ENCODE data around the gene ADM2.

DNA sequence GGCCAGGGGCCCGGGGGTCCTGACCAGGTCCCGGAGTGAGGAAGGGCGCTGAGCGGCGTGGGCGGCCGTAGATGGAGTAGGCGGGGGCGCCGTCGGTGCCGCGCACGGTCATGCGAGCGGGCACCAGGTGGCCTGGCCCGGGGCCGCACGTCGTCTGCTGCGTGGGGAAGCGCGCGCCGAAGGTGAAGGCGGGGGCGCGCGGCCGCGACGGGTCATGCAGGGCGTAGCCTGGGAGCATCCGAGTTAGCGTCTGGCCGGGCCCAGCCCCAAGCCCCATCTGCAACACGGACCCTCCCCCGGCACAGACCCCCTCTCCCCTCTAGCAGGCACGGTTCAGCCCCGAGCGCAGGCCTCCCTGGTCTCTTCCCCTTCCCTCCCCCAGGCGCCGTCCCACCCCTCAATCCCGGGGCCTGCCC is 50.2 kb downstream of the ADM2 start:
- TF ChIP-seq, protein P1, sequence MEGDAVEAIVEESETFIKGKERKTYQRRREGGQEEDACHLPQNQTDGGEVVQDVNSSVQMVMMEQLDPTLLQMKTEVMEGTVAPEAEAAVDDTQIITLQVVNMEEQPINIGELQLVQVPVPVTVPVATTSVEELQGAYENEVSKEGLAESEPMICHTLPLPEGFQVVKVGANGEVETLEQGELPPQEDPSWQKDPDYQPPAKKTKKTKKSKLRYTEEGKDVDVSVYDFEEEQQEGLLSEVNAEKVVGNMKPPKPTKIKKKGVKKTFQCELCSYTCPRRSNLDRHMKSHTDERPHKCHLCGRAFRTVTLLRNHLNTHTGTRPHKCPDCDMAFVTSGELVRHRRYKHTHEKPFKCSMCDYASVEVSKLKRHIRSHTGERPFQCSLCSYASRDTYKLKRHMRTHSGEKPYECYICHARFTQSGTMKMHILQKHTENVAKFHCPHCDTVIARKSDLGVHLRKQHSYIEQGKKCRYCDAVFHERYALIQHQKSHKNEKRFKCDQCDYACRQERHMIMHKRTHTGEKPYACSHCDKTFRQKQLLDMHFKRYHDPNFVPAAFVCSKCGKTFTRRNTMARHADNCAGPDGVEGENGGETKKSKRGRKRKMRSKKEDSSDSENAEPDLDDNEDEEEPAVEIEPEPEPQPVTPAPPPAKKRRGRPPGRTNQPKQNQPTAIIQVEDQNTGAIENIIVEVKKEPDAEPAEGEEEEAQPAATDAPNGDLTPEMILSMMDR (IDR thresholded peaks at IDR 0.05), result no peak
- TF ChIP-seq EZH2phosphoT487 (IDR thresholded peaks at IDR 0.05; ENCODE audit: borderline replicate concordance, low read depth), result no peak
- TF ChIP-seq, protein P2, sequence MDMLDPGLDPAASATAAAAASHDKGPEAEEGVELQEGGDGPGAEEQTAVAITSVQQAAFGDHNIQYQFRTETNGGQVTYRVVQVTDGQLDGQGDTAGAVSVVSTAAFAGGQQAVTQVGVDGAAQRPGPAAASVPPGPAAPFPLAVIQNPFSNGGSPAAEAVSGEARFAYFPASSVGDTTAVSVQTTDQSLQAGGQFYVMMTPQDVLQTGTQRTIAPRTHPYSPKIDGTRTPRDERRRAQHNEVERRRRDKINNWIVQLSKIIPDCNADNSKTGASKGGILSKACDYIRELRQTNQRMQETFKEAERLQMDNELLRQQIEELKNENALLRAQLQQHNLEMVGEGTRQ (IDR thresholded peaks at IDR 0.05; ENCODE audit: borderline replicate concordance, low read depth, low read length), result no peak
- TF ChIP-seq GATA2 (CRISPR knock-in tag; IDR thresholded peaks at IDR 0.05), result no peak
- no peak for TF ChIP-seq RAD21 (IDR thresholded peaks at IDR 0.05; ENCODE audit: low read length)
- TF ChIP-seq MEF2A (IDR thresholded peaks at IDR 0.05; ENCODE audit: borderline replicate concordance, low read depth), result no peak
- no peak for TF ChIP-seq TCF12 (IDR thresholded peaks at IDR 0.05)
- TF ChIP-seq, protein P3, sequence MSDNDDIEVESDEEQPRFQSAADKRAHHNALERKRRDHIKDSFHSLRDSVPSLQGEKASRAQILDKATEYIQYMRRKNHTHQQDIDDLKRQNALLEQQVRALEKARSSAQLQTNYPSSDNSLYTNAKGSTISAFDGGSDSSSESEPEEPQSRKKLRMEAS (IDR thresholded peaks at IDR 0.05; ENCODE audit: low read depth), result no peak
- TF ChIP-seq JUND (IDR thresholded peaks at IDR 0.05), result no peak
- no peak for TF ChIP-seq FOXM1 (IDR thresholded peaks at IDR 0.05; ENCODE audit: low read depth)
- TF ChIP-seq EP300 (IDR thresholded peaks at IDR 0.05; ENCODE audit: borderline replicate concordance in 1 of 2, low read depth in 1 of 2, low read length in 1 of 2), result no peak
- TF ChIP-seq TEAD4 (IDR thresholded peaks at IDR 0.05; ENCODE audit: borderline replicate concordance, insufficient read depth), result no peak
- no peak for TF ChIP-seq SIN3A (IDR thresholded peaks at IDR 0.05; ENCODE audit: borderline replicate concordance, low read depth, low read length)
- TF ChIP-seq CHD2 (IDR thresholded peaks at IDR 0.05; ENCODE audit: low read length, partially characterized antibody), result no peak

Measured in SK-N-SH (cell line).